ENCODE data around the gene LTF. TPM values are rescaled to one million over a fixed set of nuclear protein-coding genes. Genes with fewer than 3 reads are reported as not detected.

The LTF gene
- total RNA-seq, 1 experiment from 2014 or later, result not detected

- Mint-ChIP-seq H3K4me3 (ENCODE audit: low read depth, unreplicated experiment) (no peak overlapping the region), H3K27me3 (ENCODE audit: unreplicated experiment) (peaks cover 100% of the 10 kb centered on the region), H3K9me3 (ENCODE audit: low read depth, unreplicated experiment) (peaks cover 6% of the 10 kb centered on the region), H3K36me3 (ENCODE audit: insufficient read depth, unreplicated experiment) (no peaks in the 10 kb centered on the region), H3K4me1 (ENCODE audit: low read depth, unreplicated experiment) (no peaks in the 10 kb centered on the region), H3K27ac (ENCODE audit: unreplicated experiment) (no peak overlapping the region)
- BruUV-seq (replicated peaks), result no TSS peak
- CTCF ChIA-PET, result no interaction called here
- DNase-seq, result no peak
- intact Hi-C loops (cut with micrococcal nuclease; ENCODE audit: unreplicated experiment), result no loop called here
- no peak for TF ChIP-seq CTCF (IDR thresholded peaks at IDR 0.05; ENCODE audit: unreplicated experiment)
Observed at GRCh38 chr3:46477756-46478155, 13.1 kb upstream of the LTF start.

DNA sequence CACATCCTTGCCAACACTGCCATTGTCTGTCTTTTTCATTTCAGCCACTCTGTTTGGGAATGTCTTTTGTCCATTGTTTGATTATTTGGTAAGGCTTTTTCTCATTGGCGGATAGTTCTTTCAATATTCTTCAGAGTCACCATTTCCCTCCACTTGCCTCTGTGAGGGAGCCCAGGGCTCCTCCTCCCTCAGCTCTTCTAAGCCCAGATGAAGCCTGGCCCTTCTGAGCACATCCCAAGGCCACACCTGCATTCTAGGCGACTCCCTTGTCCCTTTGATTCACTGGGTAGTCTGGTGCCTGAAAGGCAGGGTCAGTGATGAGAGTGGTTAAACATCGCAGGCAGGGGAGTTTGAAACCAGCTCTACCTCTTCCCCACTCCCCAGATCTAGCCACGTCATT lies 12.4 kb upstream of the LTF start:
- Mint-ChIP-seq H3K27me3 (ENCODE audit: unreplicated experiment) (peaks cover 100% of the 10 kb centered on the region), H3K36me3 (ENCODE audit: insufficient read depth, unreplicated experiment) (no peaks in the 10 kb centered on the region), H3K4me3 (ENCODE audit: low read depth, unreplicated experiment) (no peak overlapping the region), H3K9me3 (ENCODE audit: low read depth, unreplicated experiment) (peaks cover 6% of the 10 kb centered on the region), H3K4me1 (ENCODE audit: low read depth, unreplicated experiment) (no peaks in the 10 kb centered on the region), H3K27ac (ENCODE audit: unreplicated experiment) (no peak overlapping the region)
- DNase-seq, result no peak
- BruUV-seq (replicated peaks), result no TSS peak
- no peak for TF ChIP-seq CTCF (IDR thresholded peaks at IDR 0.05; ENCODE audit: unreplicated experiment)
- CTCF ChIA-PET, result no interaction called here
- intact Hi-C loops (cut with micrococcal nuclease; ENCODE audit: unreplicated experiment), result no loop called here

- Mint-ChIP-seq H3K4me3 (ENCODE audit: low read depth, unreplicated experiment) (no peak overlapping the region), H3K27me3 (ENCODE audit: unreplicated experiment) (peaks cover 78% of the 10 kb centered on the region), H3K9me3 (ENCODE audit: low read depth, unreplicated experiment) (peaks cover 6% of the 10 kb centered on the region), H3K4me1 (ENCODE audit: low read depth, unreplicated experiment) (no peaks in the 10 kb centered on the region), H3K36me3 (ENCODE audit: insufficient read depth, unreplicated experiment) (no peaks in the 10 kb centered on the region), H3K27ac (ENCODE audit: unreplicated experiment) (no peak overlapping the region)
- intact Hi-C loops (cut with micrococcal nuclease; ENCODE audit: unreplicated experiment), result no loop called here
- BruUV-seq (replicated peaks), result no TSS peak
- no peak for TF ChIP-seq CTCF (IDR thresholded peaks at IDR 0.05; ENCODE audit: unreplicated experiment)
- DNase-seq, result no peak
- CTCF ChIA-PET, result no interaction called here
Observed at GRCh38 chr3:46472736-46473135, 8.0 kb upstream of the LTF start.

GRCh38 chr3:46471371-46471914 lies 6.7 kb upstream of the LTF start:
- DNase-seq, result no peak
- TF ChIP-seq CTCF (IDR thresholded peaks at IDR 0.05; ENCODE audit: unreplicated experiment), result no peak
- CTCF ChIA-PET, result no interaction called here
- BruUV-seq (replicated peaks), result no TSS peak
- no peaks in the 10 kb centered on the region for H3K4me1 Mint-ChIP-seq (ENCODE audit: low read depth, unreplicated experiment)
- peaks cover 6% of the 10 kb centered on the region for H3K9me3 Mint-ChIP-seq (ENCODE audit: low read depth, unreplicated experiment)
- intact Hi-C loops (cut with micrococcal nuclease; ENCODE audit: unreplicated experiment), result no loop called here
- H3K36me3 Mint-ChIP-seq (ENCODE audit: insufficient read depth, unreplicated experiment), result no peaks in the 10 kb centered on the region
- H3K27me3 Mint-ChIP-seq (ENCODE audit: unreplicated experiment), result peaks cover 78% of the 10 kb centered on the region
- no peak overlapping the region for H3K4me3 Mint-ChIP-seq (ENCODE audit: low read depth, unreplicated experiment)
- H3K27ac Mint-ChIP-seq (ENCODE audit: unreplicated experiment), result no peak overlapping the region

All from Calu3 (cell line).